Measurements from ENCODE around the gene A2ML1.

GRCh38 chr12:8840321-8840720, 17.9 kb downstream of the A2ML1 start:
- TF ChIP-seq CTCF (IDR thresholded peaks at IDR 0.05) (no peak), EP300 (IDR thresholded peaks at IDR 0.05) (no peak), POLR2A (IDR thresholded peaks at IDR 0.05; ENCODE audit: low read depth) (no peak), POLR2AphosphoS5 (IDR thresholded peaks at IDR 0.05) (no peak)
